ENCODE measurements around the gene C10orf120.

The C10orf120 gene

DNA sequence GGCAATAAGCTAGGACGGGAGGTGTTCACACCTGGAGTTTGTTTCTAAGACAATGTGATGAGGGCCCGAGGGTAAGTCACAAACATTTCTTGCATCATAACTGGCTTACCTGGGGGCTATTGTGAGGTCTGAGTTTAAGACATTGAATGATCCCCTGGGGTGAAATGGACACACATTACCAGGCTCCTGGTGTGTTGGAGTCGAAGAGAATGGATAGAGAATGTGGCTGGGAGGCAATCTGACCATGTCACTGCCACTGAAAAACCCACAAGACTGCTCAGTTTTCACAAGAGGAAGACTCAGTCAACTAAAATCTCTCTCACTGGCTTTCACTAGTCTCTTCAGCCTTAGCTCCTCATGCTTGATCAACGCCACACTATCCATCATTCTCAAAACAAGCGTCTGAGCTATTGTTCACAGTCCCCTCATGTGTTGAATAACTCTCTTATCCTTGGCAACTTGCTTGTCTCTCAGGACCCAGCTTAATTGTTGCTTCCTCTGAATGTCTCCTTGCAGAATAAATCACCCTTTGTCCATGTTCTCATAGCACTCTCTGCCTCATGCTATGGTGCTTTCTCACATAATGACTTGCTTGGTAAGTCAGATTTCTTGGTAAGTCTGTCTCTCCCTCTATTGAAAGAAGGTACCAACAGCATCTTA lies at the start of gene C10orf120:
Gene C10orf120 (minus strand): TSS at position 51 of the 660 bp plus-strand sequence. CDS start 56 bp downstream, outside the sequence.
- DNase-seq: no peak

DNA sequence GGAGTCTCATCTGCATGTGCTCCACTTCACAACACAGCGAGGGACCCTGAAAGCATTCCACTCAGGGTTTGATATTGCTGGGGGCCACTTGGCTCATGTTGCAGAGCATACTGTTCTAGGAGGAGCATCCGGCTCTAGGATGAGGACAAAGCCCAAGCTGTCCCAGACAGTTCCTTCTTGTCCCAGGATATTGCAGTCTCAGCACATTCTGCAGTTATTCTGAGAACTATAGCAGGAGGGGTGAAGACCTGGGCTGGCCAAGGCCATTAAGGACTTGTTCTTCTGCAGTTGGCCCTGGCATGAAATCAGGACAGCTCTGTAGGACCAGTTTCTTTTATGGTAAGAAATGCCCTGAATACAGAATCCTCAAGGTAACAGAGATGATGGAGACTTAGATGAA lies 48.9 kb upstream of the C10orf120 start:
- no peak for DNase-seq

GRCh38 chr10:122746408-122746807 lies 46.8 kb upstream of the C10orf120 start:
- no peak for DNase-seq

- DNase-seq: no peak
Observed at GRCh38 chr10:122744257-122744656, 44.6 kb upstream of the C10orf120 start.

- DNase-seq: no peak
Observed at GRCh38 chr10:122740640-122741039, 41.0 kb upstream of the C10orf120 start.

DNA sequence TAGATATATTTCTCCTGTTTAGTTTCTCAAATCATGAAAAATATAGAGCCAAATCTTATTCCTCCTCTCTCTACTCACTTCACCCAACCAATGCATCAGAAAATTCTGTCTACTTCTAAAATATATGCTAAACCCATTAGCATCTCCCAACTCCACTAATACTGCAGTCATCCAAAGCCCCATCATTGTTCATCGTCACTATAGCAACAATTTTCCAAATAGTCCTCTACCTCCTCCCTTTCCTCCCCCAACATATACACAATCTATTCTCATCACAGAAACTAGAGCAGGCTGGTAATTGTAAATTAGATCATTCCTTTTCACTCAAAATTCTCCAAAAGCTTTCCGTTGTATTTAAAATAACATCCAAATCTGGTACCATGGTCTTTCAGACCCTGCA lies 38.4 kb upstream of the C10orf120 start:
- no peak for DNase-seq

DNA sequence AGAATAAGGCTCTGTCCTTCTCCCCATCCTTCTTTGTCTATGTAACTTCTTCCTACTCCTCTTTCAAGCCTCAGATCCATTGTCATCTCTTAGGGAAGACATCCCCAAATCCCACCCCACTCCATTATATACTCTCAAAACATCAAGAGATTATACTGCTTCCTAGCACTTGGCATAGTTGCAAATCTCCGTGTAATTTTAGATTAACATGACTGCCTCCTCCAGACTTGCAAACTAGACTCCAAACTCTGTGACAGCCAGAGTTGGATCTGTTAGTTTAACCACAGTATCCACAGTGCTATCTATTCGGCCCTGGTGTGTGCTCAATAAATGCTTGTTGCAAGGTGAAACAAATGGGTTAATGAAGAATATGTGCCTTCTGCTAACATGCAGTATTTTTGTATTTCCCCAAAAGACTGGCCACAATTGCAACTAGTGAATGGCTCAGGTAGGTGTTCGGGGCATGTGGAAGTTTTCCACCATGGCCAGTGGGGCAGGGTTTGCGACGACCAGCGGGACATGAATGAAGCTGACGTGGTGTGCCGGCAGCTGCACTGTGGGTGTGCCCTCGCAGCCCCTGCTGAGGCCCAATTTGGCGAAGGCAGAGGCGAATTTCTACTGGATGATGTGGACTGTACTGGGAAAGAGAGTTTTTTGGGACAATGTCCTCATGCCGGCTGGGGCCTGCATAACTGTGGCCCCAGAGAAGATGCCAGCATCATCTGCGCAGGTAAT lies 34.5 kb upstream of the C10orf120 start:
- no peak for DNase-seq

GRCh38 chr10:122733443-122733842 lies 33.8 kb upstream of the C10orf120 start:
- no peak for DNase-seq

DNA sequence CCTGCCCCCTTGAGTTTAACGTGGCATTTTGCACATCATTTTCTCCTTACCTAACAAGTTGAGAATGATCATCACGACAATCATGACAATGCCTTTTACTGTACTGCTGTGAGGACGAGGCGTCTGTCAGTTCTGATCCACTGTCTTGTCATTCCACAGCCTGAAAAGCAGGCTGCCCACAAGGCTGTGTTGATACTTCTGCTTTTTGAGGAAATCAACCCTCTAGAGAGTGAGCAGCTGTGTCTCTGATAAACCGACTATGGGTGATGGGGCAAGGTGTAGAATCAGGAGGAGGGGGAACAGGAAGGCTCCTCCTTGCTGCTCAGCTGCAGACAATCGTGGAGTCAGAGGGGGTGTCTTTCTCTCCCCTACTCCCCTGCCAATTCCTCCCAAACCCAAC lies 30.6 kb upstream of the C10orf120 start:
- no peak for DNase-seq

DNA sequence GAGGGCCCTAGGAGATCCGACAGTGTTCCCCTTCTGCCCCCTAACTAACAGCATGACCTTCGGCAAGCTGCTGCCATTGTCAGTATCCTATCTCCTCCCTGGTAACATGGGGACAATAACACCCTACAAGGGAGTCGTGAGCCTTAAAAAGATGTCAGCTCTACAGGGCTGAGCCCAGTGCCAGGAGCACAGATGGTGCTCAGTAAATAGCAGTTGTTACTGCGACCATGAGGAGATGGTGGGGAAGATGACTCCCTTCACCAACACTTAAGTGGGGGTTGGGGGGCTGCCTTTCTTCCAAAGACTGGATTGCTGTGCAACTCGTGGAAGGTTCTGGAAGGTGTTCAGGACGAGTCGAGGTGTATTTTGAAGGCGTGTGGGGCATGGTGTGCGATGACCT lies 29.5 kb upstream of the C10orf120 start:
- no peak for DNase-seq

- DNase-seq: no peak
Observed at GRCh38 chr10:122727426-122727825, 27.8 kb upstream of the C10orf120 start.

- no peak for DNase-seq
Observed at GRCh38 chr10:122725768-122726167, 26.1 kb upstream of the C10orf120 start.

GRCh38 chr10:122725006-122725405 lies 25.4 kb upstream of the C10orf120 start:
- no peak for DNase-seq

- DNase-seq: no peak
Observed at GRCh38 chr10:122721111-122721510, 21.5 kb upstream of the C10orf120 start.

- DNase-seq: no peak
Observed at GRCh38 chr10:122716025-122716424, 16.4 kb upstream of the C10orf120 start.

DNA sequence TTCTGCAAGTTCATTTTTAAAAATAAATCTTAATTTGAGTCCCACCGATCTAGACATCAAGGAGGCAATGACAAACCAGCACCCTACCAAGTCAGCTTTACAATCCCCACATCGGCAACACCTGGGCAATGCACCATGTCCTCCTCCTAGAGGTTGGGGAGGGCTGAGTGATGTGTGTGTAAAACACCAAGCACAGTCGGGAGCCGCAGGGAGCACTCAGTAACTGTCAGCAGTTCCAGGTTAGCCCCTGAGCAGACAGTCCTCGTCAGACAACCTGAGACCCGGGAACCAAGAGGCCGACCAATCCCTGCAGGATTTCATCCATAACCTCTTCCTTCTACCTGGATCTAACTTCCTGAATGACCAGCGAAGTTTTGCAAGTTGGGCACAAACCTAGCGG lies 15.9 kb upstream of the C10orf120 start:
- DNase-seq: no peak

DNA sequence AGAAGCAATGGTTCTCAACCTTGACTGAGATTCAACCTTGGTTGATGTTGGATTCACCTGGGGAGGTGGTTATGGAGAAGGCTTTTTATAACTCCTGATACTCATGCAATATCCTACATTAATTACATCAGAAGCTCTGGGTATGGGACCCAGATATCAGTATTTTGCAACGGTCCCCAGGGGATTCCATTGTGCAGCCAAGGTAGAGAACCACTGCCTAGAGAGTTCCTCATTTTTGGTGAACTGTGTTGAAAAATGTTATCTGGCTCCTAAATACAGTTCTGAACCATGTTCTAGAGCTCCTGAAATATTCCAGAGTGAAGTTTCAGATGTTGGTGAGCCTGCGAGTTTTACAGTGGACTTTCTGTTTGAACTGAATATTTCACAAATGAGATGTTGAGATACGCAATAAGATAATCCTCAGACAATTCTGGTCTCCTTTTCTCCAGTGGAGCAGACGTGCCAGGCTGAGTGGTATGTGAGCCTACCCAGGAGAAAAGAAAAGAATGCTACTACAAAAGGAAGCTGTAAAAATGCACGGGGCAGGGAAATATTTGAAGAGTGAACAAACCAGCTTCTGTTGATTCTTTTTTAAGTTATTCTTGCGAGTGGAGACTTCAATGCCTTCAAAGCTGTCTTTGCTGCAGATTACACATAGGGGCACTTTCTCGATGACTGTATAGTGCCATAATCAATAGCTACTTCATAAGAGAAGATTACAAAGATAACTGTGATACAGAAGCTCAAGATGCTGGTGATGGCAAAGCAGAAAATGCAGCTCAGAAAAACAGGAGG lies 13.6 kb upstream of the C10orf120 start:
- DNase-seq: no peak

- DNase-seq: no peak
Observed at GRCh38 chr10:122710576-122710975, 10.9 kb upstream of the C10orf120 start.

DNA sequence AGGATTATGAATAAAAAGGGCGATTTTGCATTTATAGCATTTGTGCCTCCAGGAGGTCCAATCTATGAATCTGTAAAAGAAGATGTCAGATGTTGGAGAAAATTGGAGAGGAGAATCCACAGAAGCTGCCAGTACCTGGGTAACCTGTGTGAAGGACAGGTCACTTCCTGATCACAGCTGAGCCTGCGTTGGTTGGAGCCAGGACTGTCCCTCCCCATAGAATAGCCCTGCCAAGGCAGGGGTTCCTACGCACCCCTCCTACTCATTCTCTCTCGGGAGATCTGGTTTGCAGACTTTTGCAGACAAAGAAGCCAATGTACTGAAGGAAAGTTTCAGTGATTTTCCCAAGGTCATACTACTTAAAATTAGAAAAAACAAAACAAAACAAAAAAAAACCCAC lies 10.3 kb upstream of the C10orf120 start:
- no peak for DNase-seq

DNA sequence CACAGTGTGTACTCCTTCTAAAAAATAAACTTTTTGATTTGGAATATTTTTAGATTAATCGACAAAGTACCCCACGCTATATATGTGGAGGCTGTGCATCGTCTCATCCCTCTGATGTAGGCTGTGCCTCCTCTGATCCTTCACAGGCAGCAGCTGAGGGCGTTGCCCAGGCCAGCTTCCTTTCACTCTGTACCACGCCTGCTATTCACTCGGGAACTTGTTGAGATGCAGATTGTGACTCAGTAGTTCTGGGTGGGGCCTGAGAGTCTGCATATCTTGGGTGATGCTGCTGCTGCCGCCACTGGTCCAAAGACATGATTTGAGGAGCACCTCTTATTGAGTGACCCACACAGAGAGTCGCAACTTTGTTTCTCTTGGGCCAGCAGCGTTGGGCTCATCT lies 7.9 kb upstream of the C10orf120 start:
- no peak for DNase-seq

DNA sequence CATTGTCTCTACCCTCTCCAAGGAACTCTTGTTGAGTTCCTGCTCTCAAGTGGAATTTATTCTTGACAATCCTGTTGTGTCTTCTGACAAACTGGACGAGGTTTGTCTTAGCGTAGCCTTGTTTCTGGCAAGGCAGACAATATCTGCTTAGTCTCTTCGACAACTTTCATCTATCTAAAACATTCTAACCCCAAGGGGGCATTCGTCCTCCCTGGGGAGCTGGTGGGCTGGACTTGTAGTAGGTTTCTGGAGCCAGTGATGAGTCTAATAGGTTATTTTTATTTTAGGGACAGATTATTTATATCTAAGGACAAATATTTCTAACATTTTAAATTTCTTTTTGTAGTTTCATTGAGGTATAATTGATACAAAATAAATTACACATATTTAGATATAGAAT lies 7.3 kb upstream of the C10orf120 start:
- no peak for DNase-seq

DNA sequence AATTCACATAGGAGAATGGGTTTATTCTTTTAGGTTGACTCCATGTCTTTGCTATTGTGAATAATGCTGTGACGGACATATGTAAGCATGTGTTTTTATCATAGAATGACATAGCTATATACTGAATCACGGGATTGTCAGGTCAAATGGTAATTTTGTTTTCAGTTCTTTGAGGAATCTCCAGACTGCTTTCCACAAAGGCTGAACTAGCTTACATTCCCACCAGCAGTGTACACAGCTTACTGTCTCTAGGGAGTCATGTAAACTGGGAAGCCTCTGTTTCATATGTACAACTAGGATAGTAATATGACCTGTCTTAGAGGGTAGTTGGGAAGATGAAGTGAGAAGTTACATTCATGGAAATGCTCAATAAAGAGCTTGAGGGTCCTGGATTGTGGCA lies 6.8 kb upstream of the C10orf120 start:
- DNase-seq: no peak

DNA sequence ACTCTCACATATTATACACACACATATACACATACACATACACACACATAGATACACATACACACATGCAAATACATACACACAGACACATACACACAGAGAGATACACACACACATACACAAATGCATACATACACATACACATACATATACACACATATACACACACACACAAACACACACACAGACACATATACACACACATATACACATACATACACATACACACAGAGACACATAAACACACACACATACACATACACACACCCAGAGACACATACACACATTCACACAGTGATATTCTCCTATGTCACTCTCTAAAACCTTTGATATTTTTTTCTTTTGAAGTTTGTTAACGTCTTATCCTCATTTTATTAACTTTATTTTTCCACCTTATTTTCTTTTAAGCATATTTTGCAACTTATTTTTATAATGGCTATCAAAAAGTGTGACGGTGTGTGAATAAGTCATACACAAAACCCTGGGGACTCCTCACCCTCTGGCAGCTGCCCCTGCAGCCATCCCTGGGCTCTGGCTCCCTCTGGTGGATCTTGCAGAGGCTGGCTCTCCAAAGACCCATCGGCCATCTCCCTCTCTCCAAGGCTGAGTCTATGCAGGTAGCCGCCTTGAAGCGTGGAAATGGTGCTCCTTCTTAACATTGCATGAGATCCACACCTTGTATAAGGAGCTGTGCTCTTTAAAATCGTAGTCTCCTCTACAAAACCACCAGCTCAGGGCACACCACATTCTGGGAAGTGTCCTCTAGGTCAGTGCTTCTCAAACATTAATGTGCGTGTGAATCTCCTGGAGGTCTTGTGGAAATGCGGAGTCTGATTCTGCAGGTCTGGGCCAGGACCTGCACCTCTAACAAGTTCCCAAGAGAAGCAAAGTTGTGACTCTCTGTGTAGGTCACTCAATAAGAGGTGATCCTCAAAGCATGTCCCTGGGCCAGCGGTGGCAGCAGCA lies 4.1 kb upstream of the C10orf120 start:
- peak; percentile 26 for DNase-seq

Data from CD4-positive, alpha-beta T cell treated with Interleukin-4 for 4 hours (primary cell).